GM12892 (cell line): Measurements from ENCODE around the gene RANBP9.

Experiments used
- POLR2A ChIP-seq: IDR thresholded peaks from 2 replicates; pipeline ENCODE4 v1.6.1; 2011; ENCODE audit warnings: low read depth, low read length, control low read depth
- TAF1 ChIP-seq: IDR thresholded peaks from 2 replicates; pipeline ENCODE4 v1.6.1; 2011; ENCODE audit warnings: low read depth, mild to moderate bottlenecking, control low read depth, low read length, borderline replicate concordance

DNA sequence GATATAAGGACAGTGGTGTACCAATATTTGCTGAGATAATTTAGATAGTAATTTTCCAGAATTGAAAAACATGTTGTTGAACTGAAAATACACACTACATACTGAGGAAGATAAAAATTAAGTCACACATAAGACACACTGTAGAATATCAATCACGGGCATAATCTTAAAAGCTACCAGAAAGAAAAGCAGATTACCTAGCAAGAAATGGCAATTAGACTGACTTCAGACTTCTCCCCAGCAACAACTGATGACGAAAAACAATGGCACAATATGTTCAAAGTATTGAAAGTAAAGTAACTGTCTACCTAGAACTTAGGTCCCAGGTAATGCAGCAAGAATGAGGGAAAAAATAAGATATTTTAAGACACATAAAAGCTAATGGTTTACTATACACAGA lies 50.0 kb downstream of the RANBP9 start:
- no peak for TF ChIP-seq POLR2A
- no peak for TF ChIP-seq TAF1
